Activated effector memory CD4-positive, alpha-beta T cell treated with anti-CD3 and anti-CD28 coated beads, Interleukin-2, amount 50 U/mL, for 16 hours (primary cell): Measurements from ENCODE around the gene ARHGEF17.

ENCODE experiments used
- DNase-seq: peaks from one replicate; pipeline ENCODE4 v3.0.0-alpha.2; 2020

The ARHGEF17 gene

DNA sequence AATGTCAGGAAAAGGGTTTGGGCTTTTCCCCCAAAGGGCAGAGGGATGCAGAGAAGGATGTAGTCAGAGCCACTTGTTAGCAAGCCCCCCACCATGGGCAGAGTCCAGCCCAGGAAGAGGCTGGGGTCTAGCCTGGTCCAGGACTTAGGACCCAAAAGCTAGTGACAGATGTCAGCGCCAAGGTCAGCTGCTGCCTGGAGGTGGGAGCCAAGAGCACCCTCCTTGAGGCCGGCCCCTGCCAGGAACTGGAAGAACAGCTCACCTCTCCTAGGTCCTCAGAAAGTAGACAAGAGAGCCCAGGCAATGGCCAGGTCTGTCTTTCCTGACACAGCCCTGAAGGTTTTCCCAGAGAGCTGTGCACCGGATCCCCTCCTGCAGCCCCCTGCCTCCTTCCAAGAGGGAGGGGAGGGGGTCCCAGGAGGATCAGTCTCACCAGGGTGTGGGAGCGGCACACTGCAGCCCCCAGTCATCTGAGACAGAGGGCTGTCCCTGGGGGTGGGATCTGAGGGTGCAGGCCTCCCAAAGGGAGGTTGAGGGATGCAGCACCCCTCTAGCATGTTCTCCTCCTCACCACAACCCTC, 14.6 kb upstream of the ARHGEF17 start:
- no peak for DNase-seq

DNA sequence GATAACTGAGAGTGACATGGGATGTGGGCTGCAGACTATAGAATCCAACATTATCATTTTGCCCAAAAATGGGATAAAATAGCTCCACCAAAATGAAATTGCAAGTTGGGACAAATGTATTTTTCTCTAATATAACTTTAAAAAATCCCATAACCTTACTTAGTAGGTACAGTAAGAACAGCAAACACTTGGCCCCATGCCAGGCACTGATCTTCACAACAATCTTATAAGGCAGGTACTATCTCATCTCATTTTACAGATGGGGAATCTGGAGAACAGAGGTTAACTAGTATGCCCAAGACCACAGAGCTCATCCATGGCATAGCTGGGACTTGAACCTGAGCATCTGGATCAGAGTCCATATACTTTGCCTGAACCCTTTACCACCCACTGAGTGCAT, 13.5 kb upstream of the ARHGEF17 start:
- no peak for DNase-seq

DNA sequence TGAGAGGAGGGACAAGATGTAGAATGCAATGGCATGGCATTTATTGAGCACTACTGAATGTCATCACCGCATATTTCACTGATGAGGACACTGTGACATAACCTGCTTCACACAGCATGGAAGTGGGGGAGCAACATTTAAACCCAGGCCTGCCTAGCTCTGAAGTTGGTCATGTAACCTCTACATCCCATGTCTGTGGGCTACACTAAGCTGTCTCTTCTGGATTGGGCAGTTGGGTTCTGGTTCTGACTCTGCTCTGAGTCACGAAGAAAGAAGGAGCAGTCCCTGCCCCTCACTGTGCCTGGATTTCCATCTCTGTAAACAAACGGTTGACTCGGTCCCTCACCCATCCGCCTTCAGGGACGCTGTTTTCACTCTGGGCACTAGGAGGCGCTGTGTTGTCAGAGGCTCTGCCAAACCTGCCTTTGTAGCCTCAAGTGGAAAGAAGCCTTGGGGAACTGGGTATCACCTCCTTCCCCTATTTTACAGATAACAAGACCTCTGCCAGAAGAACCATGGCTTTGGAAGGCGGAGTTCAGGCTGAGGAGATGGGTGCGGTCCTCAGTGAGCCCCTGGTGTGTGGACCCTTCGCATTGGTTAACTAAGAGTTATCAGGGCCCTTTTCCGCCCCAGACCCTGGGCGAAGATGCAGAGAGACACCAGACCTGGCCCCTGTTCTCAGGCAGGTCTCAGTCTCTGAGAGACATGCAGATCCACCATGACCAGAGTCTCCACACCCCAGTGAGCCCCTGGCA, 12.7 kb upstream of the ARHGEF17 start:
- peak; percentile 90 for DNase-seq

DNA sequence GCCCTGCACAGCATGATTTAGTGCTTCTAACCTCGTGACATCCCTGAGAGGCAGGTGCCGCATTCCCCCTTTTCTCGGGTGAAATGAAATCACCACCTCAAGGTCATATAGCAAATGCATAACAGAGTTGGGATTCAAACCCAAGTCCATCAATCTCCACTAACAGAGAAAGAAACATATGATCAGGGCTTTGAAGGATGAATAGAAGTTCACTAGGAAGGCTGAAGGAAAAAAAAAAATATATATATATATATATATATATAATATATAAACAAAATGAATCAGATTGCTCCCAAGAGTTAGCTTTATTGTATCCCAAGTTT, 12.1 kb upstream of the ARHGEF17 start:
- DNase-seq = no peak

DNA sequence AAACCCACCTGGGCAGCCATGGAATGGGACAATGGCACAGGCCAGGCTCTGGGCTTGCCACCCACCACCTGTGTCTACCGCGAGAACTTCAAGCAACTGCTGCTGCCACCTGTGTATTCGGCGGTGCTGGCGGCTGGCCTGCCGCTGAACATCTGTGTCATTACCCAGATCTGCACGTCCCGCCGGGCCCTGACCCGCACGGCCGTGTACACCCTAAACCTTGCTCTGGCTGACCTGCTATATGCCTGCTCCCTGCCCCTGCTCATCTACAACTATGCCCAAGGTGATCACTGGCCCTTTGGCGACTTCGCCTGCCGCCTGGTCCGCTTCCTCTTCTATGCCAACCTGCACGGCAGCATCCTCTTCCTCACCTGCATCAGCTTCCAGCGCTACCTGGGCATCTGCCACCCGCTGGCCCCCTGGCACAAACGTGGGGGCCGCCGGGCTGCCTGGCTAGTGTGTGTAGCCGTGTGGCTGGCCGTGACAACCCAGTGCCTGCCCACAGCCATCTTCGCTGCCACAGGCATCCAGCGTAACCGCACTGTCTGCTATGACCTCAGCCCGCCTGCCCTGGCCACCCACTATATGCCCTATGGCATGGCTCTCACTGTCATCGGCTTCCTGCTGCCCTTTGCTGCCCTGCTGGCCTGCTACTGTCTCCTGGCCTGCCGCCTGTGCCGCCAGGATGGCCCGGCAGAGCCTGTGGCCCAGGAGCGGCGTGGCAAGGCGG, 11.4 kb upstream of the ARHGEF17 start:
- DNase-seq = no peak

DNA sequence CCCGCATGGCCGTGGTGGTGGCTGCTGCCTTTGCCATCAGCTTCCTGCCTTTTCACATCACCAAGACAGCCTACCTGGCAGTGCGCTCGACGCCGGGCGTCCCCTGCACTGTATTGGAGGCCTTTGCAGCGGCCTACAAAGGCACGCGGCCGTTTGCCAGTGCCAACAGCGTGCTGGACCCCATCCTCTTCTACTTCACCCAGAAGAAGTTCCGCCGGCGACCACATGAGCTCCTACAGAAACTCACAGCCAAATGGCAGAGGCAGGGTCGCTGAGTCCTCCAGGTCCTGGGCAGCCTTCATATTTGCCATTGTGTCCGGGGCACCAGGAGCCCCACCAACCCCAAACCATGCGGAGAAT, 10.9 kb upstream of the ARHGEF17 start:
- no peak for DNase-seq

DNA sequence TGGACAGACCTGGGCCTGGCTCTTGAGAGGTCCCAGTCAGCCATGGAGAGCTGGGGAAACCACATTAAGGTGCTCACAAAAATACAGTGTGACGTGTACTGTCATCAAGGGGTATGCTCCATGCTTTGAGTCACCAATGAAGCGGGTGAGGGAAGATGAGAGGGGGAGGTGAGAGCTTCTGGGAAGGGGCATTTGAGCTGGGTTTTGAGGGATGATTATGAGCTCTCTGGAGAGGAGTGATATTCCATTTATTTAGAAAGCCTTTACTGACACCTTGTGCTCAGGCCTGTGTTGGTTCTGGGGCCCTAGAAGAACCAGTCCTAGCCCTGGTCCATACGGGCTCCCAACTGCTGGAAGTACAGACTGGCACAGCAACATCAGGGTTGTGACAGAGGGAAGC, 10.4 kb upstream of the ARHGEF17 start:
- no peak for DNase-seq

DNA sequence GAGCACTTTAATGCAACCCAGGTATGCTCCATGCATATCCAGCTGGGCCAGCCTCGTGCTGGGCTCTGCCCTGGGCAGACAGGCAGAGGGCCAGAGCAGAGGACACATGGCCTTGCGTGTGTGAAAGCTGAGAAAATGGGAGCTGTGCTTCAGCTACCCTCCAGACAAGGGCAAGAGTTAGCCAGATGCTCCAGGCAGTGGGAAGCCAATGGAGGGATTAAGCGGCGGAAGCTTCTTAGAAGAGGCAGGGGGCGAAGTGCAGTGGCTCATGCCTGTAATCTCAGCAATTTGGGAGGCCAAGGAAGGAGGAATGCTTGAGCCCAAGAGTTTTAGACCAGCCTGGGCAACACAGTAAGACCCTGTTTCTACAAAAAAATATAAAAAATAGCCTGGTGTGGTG, 9.8 kb upstream of the ARHGEF17 start:
- DNase-seq = no peak

DNA sequence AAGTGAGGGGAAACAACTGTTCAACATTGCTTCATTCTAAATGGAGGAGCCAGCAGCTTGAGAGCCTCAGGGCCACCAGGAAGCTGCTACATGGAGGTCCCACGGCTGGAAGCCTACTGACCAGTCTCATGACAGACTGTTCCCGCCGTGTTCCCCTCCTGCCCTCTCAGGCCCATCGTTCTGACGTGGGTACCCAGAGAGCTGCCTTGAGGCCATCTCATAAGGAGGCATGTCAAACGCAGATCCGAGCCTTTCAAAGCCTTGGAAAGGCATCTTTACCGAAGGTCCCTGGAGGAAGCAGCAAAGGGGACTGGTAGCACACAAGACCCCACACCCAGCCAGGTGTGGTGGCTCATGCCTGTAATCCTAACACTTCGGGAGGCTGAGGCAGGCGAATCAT, 8.3 kb upstream of the ARHGEF17 start:
- no peak for DNase-seq

DNA sequence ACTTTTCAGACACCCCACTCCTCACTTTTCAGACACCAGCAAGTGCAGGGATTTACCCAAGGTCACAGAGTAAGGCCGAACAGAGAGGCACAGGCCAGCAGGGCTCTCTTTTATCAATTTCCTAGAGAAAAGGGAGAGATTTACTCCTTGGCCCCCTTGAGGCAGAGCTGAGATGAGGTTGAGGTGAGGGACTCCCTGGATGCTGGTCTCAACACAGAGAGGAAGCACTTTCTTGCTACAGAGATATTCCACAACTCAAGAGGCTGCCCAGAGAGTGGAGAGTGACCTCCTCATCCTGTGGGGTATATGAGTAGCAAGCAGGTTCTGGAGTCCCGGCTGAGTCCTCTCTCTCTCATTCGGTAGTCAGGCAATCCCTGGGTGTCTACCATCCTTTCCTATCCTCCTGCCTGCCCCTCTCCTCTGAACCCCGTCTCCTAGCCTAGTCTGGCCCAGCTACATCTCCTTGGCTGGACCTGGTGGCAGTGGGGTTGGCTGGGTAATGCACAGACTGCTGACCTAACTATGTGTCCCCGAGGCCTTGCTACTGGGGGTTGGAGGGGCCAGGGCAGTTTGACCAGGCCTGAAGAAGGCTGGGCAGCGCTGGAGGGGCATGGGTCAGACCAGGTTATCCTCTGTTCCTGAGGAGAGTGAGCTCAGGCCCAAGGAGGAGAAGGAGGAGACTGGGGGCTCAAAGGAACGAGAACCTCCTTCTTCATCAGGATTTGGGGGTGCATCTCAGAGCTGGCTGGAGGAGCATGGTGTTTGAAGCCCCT, 1.8 kb upstream of the ARHGEF17 start:
- DNase-seq = no peak

DNA sequence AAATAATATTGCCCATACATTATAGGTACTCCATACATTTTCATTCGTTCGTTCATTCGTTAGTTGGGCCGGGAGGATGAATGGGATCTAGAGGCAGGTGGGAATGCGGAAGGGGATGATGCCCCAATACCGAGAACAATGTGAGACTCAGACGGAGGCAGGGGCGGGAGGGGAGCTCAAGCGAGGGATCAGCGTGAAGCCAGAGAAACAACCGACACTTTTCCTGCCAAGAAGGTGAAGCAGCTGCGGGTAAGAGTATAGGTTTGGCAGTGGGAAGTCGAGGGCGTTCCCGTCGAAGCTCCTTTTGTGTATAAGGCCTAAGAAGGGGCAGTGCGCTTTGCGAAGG, 1.1 kb upstream of the ARHGEF17 start:
- no peak for DNase-seq

DNA sequence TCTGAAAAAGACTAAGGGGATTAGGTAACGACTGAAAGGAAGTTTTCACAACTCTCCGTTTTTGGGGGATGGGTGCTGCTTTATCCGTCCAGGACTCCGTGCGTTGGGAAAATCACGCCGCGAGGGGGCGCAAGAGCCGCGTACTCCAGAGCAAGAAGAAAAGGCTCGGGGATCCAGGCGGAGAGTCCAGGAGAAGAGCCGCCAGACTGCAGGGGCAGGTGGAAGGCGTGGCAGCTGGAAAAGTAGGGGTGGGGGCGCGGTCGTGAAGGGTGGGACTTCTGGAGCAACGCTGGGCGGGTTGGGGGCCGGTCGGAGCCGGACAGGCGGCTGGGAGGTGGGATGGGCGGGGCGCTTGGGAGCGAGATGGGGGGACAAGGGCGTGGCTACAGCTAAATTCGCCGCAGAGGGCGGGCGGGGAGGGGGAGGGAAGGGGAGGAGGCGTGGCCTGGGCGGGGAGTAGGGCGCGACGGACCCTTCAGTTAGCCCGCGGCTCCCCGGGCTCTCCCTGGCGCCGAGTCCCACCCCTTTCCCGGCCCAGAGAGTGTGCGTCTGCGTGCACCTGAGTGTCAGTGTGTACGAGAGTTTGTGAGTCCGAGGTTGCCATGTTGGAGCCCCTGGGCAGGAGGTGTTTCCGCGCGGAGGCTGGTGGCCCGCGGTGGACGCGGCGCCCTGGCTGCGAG, 613 bp upstream of the ARHGEF17 start:
- DNase-seq = peak; percentile 95

DNA sequence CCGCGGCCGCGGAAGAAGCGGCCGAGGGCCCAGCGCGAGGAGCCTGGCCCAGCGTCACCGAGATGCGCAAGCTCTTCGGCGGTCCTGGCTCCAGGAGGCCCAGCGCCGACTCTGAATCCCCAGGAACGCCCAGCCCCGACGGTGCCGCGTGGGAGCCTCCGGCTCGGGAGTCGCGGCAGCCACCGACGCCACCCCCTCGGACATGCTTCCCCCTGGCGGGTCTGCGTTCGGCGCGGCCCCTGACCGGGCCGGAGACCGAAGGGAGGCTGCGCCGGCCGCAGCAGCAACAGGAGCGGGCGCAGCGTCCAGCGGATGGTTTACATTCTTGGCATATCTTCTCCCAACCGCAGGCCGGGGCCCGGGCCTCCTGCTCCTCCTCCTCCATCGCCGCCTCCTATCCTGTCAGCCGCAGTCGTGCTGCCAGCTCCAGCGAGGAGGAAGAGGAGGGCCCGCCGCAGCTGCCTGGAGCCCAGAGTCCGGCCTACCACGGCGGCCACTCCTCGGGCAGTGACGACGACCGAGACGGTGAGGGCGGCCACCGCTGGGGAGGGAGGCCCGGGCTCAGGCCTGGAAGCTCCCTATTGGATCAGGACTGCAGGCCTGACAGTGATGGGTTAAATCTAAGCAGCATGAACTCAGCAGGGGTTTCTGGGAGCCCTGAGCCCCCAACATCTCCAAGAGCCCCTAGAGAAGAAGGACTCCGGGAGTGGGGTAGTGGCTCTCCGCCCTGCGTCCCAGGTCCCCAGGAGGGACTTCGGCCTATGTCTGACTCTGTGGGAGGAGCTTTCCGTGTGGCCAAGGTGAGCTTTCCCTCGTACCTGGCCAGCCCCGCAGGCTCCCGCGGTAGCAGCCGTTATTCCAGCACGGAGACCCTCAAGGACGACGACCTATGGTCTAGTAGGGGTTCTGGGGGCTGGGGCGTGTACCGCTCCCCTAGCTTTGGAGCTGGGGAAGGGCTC, 1.2 kb downstream of the ARHGEF17 start:
- no peak for DNase-seq

DNA sequence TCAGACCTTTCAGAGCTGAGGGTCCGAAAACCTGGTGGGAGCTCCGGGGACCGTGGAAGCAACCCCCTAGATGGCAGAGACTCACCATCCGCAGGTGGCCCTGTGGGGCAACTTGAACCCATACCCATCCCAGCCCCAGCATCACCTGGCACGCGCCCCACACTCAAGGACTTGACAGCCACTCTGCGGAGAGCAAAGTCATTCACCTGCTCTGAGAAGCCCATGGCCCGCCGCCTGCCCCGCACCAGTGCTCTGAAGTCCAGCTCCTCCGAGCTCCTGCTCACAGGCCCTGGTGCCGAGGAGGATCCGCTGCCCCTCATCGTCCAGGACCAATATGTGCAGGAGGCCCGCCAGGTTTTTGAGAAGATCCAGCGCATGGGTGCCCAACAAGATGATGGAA, 2.0 kb downstream of the ARHGEF17 start:
- DNase-seq = no peak

DNA sequence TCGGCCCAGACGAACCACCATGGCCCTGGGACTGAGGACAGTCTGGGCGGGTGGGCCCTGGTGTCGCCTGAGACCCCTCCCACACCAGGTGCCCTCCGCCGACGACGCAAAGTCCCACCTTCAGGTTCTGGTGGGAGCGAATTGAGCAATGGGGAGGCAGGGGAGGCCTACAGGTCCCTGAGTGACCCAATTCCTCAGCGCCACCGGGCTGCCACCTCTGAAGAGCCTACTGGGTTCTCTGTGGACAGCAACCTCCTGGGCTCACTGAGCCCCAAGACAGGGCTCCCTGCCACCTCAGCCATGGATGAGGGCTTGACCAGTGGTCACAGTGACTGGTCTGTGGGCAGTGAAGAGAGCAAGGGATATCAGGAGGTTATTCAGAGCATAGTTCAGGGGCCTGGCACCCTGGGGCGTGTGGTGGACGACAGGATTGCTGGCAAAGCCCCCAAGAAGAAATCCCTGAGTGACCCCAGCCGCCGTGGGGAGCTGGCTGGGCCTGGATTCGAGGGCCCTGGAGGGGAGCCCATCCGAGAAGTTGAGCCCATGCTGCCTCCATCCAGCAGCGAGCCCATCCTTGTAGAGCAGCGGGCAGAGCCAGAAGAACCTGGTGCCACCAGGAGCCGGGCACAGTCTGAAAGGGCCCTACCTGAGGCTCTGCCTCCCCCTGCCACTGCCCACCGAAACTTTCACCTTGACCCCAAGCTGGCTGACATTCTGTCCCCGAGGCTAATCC, 2.8 kb downstream of the ARHGEF17 start:
- no peak for DNase-seq

DNA sequence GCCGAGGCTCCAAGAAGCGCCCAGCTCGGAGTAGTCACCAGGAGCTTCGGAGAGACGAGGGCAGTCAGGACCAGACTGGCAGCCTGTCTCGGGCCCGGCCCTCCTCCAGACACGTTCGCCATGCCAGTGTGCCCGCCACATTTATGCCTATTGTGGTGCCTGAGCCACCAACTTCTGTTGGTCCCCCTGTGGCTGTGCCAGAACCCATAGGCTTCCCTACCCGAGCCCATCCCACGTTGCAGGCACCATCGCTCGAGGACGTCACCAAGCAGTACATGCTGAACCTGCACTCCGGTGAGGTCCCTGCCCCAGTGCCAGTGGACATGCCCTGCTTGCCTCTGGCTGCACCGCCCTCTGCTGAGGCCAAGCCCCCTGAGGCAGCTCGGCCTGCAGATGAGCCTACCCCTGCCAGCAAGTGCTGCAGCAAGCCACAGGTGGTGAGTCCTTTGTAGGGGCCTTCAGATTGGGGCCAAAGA, 3.4 kb downstream of the ARHGEF17 start:
- DNase-seq = no peak

DNA sequence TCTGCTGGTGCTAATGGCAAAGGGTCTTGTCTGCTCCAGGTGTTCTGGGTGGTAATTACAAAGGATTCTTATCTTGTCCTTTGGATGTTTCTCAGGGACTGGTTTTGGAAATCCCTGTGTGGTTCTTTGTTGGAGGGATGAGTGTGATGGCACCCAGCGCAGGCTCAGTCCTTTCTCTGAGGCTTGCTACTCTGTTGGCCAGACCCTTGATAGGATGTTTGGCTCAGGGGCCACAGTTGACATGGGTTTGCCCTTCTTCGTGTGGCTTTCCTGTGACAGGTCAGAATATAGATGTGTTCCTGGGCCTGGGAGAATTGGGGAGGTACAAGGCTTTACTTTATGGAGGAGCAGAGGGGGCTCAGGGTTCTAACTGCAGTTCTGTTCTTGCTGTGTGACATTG, 4.0 kb downstream of the ARHGEF17 start:
- no peak for DNase-seq

DNA sequence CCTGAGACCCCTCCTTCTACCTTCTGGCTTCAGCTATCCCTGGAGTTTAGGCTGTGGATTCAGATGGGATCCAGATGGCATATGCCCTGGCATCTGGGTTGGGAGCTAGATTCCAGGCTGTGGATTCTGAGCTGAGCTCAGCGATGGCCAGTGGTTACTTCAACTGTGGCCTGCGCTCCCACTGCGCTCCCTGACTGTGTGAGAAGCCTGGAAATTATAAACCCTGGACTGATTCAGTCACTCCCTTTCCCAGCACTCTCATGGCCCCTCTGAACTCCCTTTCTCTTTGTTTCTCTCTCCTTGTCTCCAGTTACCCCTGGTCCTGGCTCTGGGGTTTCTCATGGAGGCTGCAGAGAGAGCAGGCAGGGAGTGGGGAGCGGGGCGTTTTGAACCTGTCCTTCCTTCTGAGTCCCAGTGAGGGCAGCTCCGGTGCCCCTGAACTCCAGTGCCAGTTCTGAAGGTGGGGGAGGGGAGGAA, 4.8 kb downstream of the ARHGEF17 start:
- DNase-seq = no peak

DNA sequence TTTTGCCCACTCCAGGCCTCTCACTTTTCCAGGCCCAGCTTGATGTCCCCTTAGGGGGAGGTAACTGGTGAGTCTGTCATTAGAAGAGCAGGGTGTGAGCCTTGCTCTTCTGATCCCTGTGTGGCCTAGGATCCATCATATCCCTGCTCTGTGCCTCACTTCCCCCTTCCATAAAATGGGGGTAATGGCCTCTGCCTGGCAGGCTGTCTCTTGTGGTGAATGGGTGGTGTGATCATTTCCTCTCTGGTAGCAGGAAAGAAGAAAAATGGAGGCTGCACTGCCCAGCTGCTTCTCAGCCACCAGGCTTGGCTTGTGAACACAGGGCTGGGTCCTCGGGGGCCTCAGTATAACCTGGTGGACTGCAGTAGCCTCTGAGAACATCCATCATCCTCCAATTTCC, 5.6 kb downstream of the ARHGEF17 start:
- no peak for DNase-seq

DNA sequence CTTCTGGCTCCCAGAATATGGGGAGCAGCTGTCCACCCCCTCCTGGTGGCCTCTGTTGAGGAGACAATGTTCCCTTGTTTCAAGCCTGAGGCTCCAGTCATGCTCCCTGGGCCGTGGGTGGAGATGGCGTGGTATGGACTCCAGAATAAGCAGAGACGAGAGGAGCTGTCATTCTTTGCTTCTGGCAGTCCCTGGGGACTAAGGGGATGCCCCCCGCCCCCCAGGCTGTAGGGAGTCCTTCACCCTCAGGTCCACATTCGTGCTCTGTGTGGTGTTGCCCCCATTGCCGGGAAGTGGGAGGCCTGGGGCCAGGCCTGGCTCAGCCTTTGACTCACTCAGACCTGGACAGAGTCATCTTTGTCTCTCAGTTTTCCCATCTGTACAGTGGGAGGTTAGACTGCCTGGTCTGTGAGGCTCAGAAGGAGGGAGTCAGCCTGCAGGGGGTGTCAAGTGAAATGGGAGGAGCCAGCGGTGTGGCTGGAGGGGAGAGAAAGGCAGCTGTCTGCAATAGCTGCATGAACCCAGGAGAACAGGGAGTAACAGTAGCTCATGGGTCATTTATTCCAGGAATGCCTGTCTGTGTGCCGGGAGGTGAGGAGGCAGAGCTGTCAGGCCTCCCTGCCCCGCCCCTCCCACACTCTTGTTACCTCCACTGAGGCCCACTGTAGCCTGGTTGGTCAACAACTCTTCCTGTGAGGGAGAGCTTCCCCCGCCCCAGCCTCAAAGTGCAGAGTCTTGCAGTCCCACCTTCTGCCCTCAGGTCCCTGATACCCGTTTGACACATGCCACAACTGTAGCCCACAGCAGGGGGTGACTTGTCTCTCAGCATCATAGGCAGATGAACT, 6.3 kb downstream of the ARHGEF17 start:
- DNase-seq = no peak
